Endothelial cell of umbilical vein (primary cell): ENCODE results near the gene ANP32A. TPM values are rescaled to one million over a fixed set of nuclear protein-coding genes. Genes with fewer than 3 reads are reported as not detected.

Experiments used
- BruUV-seq: library from RNA; stranded (reverse); fragments of 400-500 nt; replicated peaks from 2 replicates; lab custom pipeline; 2021; lab: Mats Ljungman, UMichigan
- CTCF ChIA-PET: fragments of 300-600, 350-600 bp; sonication (Branson Sonifier 250); formaldehyde crosslinking; loops from one replicate; lab custom pipeline; 2021; ENCODE audit warnings: antibody characterized with exemption, inconsistent platforms; lab: Charles Lee
- POLR2A ChIA-PET: fragments of 300-600, 350-600 bp; sonication (Branson Sonifier 250); formaldehyde crosslinking; loops from one replicate; lab custom pipeline; 2021; ENCODE audit warnings: antibody characterized with exemption, inconsistent platforms; lab: Charles Lee
- DNase-seq: peaks from one replicate; pipeline ENCODE4 v3.0.0-alpha.2; 2011; ENCODE audit warnings: low read depth, low spot score
- FAIRE-seq: peaks from 2 replicates; lab custom pipeline; 2011; peaks lifted over from hg19 to GRCh38; lab: Jason Lieb, UNC
- H2AFZ ChIP-seq: 2 replicates; pipeline ENCODE4 v1.6.0; 2012; ENCODE audit warnings: low read depth, low read length, control low read depth, inconsistent platforms
- H3K27ac ChIP-seq: 2 replicates; pipeline ENCODE4 v1.5.1; 2011; ENCODE audit warnings: low read depth, mild to moderate bottlenecking, control low read depth, low read length, moderate library complexity; ENCODE audit not compliant: insufficient read depth
- H3K27me3 ChIP-seq, 2 experiments: 2 replicates each; pipeline versions ENCODE4 v1.6.0 to v1.6.1; 2011; ENCODE audit warnings: low read length in 2 of 2, mixed read lengths in 1 of 2; ENCODE audit not compliant: control insufficient read depth in 2 of 2, insufficient read depth in 2 of 2
- H3K36me3 ChIP-seq, 2 experiments: 2 replicates in 1 of 2; 3 replicates in 1 of 2; pipeline ENCODE4 v1.5.1; 2011; ENCODE audit warnings: low read length in 2 of 2, mild to moderate bottlenecking in 1 of 2, moderate library complexity in 1 of 2; ENCODE audit not compliant: control insufficient read depth in 2 of 2, insufficient read depth in 2 of 2; ENCODE audit errors: extremely low read depth in 1 of 2
- H3K4me1 ChIP-seq: 3 replicates; pipeline ENCODE4 v1.5.1; 2011; ENCODE audit warnings: mild to moderate bottlenecking, low read length; ENCODE audit not compliant: control insufficient read depth, insufficient read depth; ENCODE audit errors: extremely low read depth
- H3K4me2 ChIP-seq: 2 replicates; pipeline ENCODE4 v1.6.1; 2011; ENCODE audit warnings: low read length, control low read depth, mixed read lengths; ENCODE audit not compliant: insufficient read depth
- H3K4me3 ChIP-seq, 3 experiments: fragments of 200-600 bp in 1 of 3; sonication (generic), shearing (Covaris generic) in 1 of 3; replicated peaks in 1 of 3; 2 replicates each; pipeline ENCODE4 v1.5.1; 2011 to 2016; ENCODE audit warnings: control low read depth in 3 of 3, low read length in 3 of 3, mild to moderate bottlenecking in 2 of 3, inconsistent platforms in 1 of 3, low read depth in 1 of 3, moderate library complexity in 1 of 3; ENCODE audit not compliant: insufficient read depth in 1 of 3
- H3K79me2 ChIP-seq: 2 replicates; pipeline ENCODE4 v1.6.0; 2012; ENCODE audit warnings: low read length, inconsistent platforms; ENCODE audit not compliant: control insufficient read depth, insufficient read depth
- H3K9ac ChIP-seq: replicated peaks from 2 replicates; pipeline ENCODE3; 2011; ENCODE audit warnings: low read length, control low read depth; ENCODE audit not compliant: insufficient read depth; ENCODE audit errors: extremely low read depth
- H3K9me1 ChIP-seq: replicated peaks from 3 replicates; pipeline ENCODE4 v1.6.0; 2011; ENCODE audit warnings: mild to moderate bottlenecking, low read length; ENCODE audit not compliant: control insufficient read depth, insufficient read depth; ENCODE audit errors: extremely low read depth
- H3K9me3 ChIP-seq: replicated peaks from 2 replicates; pipeline ENCODE4 v1.5.1; 2012; ENCODE audit warnings: low read length, inconsistent platforms; ENCODE audit not compliant: control insufficient read depth, insufficient read depth
- H4K20me1 ChIP-seq: replicated peaks from 2 replicates; pipeline ENCODE3; 2011; ENCODE audit warnings: mild to moderate bottlenecking, low read length; ENCODE audit not compliant: control insufficient read depth, insufficient read depth; ENCODE audit errors: extremely low read depth
- EZH2 ChIP-seq: IDR thresholded peaks from 2 replicates; pipeline ENCODE4 v1.6.1; 2012; ENCODE audit warnings: borderline replicate concordance, low read depth, mild to moderate bottlenecking, moderate library complexity, low read length, inconsistent platforms; ENCODE audit not compliant: severe bottlenecking
- FOS ChIP-seq: IDR thresholded peaks from 2 replicates; pipeline ENCODE4 v1.6.1; 2011; ENCODE audit warnings: mild to moderate bottlenecking, low read length, moderate library complexity, borderline replicate concordance; ENCODE audit not compliant: insufficient read depth
- GATA2 ChIP-seq: IDR thresholded peaks from 2 replicates; pipeline ENCODE4 v1.7.0; 2011; ENCODE audit warnings: low read depth, mild to moderate bottlenecking, moderate library complexity, mixed read lengths, low read length; ENCODE audit not compliant: insufficient read length, insufficient read depth
- JUN ChIP-seq: IDR thresholded peaks from 2 replicates; pipeline ENCODE4 v1.6.1; 2011; ENCODE audit warnings: borderline replicate concordance, low read depth; ENCODE audit not compliant: insufficient read length, insufficient read depth
- MYC ChIP-seq: IDR thresholded peaks from one replicate; pipeline ENCODE4 v1.6.1; 2011; ENCODE audit warnings: mild to moderate bottlenecking, low read depth, low read length
- POLR2A ChIP-seq: IDR thresholded peaks from 2 replicates; pipeline ENCODE4 v1.6.1; 2012; ENCODE audit warnings: low read depth, mild to moderate bottlenecking, control low read depth, low read length
- POLR2AphosphoS5 ChIP-seq: IDR thresholded peaks from 2 replicates; pipeline ENCODE4 v1.6.1; 2012; ENCODE audit warnings: low read depth, mild to moderate bottlenecking, control low read depth, low read length, moderate library complexity; ENCODE audit not compliant: insufficient read depth
- dilution Hi-C: fragments of 300-500 bp; cut with MboI; formaldehyde crosslinking; loops from one replicate; pipeline ENCODE4 v1.15.0; 2019; ENCODE audit warnings: low sequenced_read_pairs; ENCODE audit not compliant: extremely low pct_ligation_motif_present
- intact Hi-C: fragments of 100-400 bp; cut with micrococcal nuclease; formaldehyde crosslinking; loops from one replicate; pipeline ENCODE4 v1.10.0; 2022
- polyA plus RNA-seq, 4 experiments: library from polyadenylated mRNA; depleted of rRNA in 3 of 4; stranded (reverse) in 3 of 4; unstranded in 1 of 4; fragments of >200 nt; gene quantifications; 2 replicates each; pipeline versions ENCODE4 v1.2.1 to v1.2.3, GENCODE V29; 2011 to 2012; ENCODE audit warnings: missing spikeins in 1 of 4
- total RNA-seq: library from RNA; stranded (reverse); gene quantifications from 2 replicates; pipeline ENCODE4 v1.2.3, GENCODE V29; 2021
- TF ChIP-seq, protein P1 (sequence below): IDR thresholded peaks from 2 replicates; pipeline ENCODE4 v1.6.1; 2011; ENCODE audit not compliant: insufficient read depth, insufficient read length
- TF ChIP-seq, protein P2 (sequence below), 2 donors: IDR thresholded peaks; 1 replicate in 1 of 2; 2 replicates in 1 of 2; pipeline ENCODE4 v1.5.1; 2011; ENCODE audit warnings: low read length in 2 of 2, mild to moderate bottlenecking in 2 of 2, moderate library complexity in 2 of 2, control low read depth in 1 of 2, inconsistent platforms in 1 of 2, low read depth in 1 of 2; ENCODE audit not compliant: insufficient read depth in 1 of 2; ENCODE audit errors: extremely low read depth in 1 of 2

The ANP32A gene
- total and polyA plus RNA-seq, 2 donors (not counting 3 experiments of a cell fraction or from before 2014, with no cell fraction given) = 37.9 to 169 TPM

DNA sequence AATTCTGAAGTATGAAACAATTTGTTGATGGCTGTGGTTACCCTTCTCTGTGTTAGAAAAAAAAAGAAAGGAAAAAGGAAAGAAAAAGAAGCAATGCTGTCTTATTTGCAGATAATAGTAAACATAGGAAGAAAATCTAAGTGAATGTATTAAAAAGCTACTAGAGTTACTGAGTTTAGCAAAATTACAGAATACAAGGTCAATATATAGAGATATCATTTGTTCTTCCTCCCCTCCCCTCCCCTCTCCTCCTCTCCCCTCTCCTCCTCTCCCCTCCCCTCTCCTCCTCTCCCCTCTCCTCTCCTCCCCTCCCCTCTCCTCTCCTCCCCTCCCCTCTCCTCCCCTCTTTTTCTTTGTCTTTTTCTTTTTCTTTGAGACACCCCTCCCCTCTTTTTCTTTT lies 69.1 kb downstream of the ANP32A start:
- Histone ChIP-seq H3K27ac (no peak overlapping the region), H3K36me3 (no peaks in the 10 kb centered on the region), H4K20me1 (no peaks in the 10 kb centered on the region), H3K4me3 (no peak overlapping the region), H3K9me1 (no peaks in the 10 kb centered on the region), H3K9me3 (no peaks in the 10 kb centered on the region), H3K9ac (no peak overlapping the region), H3K79me2 (no peaks in the 10 kb centered on the region), H2AFZ (no peak overlapping the region), H3K4me1 (peaks cover 18% of the 10 kb centered on the region), H3K27me3 (peaks cover 10 to 14% of the 10 kb centered on the region in 2 experiments), H3K4me2 (no peak overlapping the region)
- DNase-seq (no peak), FAIRE-seq (no peak)
- dilution Hi-C loops (no loop called here), intact Hi-C loops (no loop called here)
- TF ChIP-seq POLR2A (no peak), GATA2 (no peak), FOS (no peak), POLR2AphosphoS5 (no peak), JUN (no peak), MYC (no peak), EZH2 (no peak)
- TF ChIP-seq, protein P1, sequence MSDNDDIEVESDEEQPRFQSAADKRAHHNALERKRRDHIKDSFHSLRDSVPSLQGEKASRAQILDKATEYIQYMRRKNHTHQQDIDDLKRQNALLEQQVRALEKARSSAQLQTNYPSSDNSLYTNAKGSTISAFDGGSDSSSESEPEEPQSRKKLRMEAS = no peak
- TF ChIP-seq, protein P2, sequence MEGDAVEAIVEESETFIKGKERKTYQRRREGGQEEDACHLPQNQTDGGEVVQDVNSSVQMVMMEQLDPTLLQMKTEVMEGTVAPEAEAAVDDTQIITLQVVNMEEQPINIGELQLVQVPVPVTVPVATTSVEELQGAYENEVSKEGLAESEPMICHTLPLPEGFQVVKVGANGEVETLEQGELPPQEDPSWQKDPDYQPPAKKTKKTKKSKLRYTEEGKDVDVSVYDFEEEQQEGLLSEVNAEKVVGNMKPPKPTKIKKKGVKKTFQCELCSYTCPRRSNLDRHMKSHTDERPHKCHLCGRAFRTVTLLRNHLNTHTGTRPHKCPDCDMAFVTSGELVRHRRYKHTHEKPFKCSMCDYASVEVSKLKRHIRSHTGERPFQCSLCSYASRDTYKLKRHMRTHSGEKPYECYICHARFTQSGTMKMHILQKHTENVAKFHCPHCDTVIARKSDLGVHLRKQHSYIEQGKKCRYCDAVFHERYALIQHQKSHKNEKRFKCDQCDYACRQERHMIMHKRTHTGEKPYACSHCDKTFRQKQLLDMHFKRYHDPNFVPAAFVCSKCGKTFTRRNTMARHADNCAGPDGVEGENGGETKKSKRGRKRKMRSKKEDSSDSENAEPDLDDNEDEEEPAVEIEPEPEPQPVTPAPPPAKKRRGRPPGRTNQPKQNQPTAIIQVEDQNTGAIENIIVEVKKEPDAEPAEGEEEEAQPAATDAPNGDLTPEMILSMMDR (IDR thresholded peaks at IDR 0.05; ENCODE audit: extremely low read depth in 1 of 2, insufficient read depth in 1 of 2, low read depth in 1 of 2, low read length in 2 of 2) = no peak
- POLR2A ChIA-PET = no interaction called here
- BruUV-seq = no TSS peak
- CTCF ChIA-PET = interaction anchor here (1.0 to 1.1 kb wide), 2 partner anchors 47 to 124 kb away, joined by 3 to 4 read pairs; no protein-coding TSS in a partner anchor
